A549 treated with AZD2906 at 1 μM for 4 hours (cell line): Measurements from ENCODE around the gene DAP3. TPM values are rescaled to one million over a fixed set of nuclear protein-coding genes. Genes with fewer than 3 reads are reported as not detected.

Experiments used
- total RNA-seq: library from RNA; stranded (reverse); fragments of 200-300 nt; extraction: Qiagen RNA extraction; gene quantifications from 5 replicates; pipeline ENCODE4 v1.2.3, GENCODE V29; 2022

Gene DAP3
- 106 to 133 TPM (median 109 TPM) in 5 replicates for total RNA-seq

GRCh38 chr1:155689081-155689607 is at the start of gene DAP3:
DAP3 (plus strand) TSS chr1:155689091; CDS start chr1:155709780, 20,689 bp downstream.

GRCh38 chr1:155688324-155689080 is 389 bp upstream of the DAP3 start, which contains the start of gene YY1AP1:
YY1AP1 (minus strand) TSS chr1:155688774; CDS start chr1:155680436, 8,338 bp downstream.

Other genes with a start within 250 kb of the DAP3 start
- gene ASH1L, start 126.3 kb upstream of the DAP3 start, total RNA-seq = 8.5 to 11.5 TPM (median 9.8 TPM) in 5 replicates
- 38.5 to 42.4 TPM (median 39.1 TPM) in 5 replicates for gene MSTO1, start 78.9 kb upstream of the DAP3 start, total RNA-seq
- gene YY1AP1, start 317 bp upstream of the DAP3 start, total RNA-seq = 44.1 to 45.5 TPM (median 44.3 TPM) in 5 replicates
- gene GON4L, start 168.1 kb downstream of the DAP3 start, total RNA-seq = 12.2 to 14.4 TPM (median 13.2 TPM) in 5 replicates
- 1.00 to 1.4 TPM (median 1.2 TPM) in 5 replicates for gene SYT11, start 170.5 kb downstream of the DAP3 start, total RNA-seq
- 18.3 to 22.3 TPM (median 20.0 TPM) in 5 replicates for gene RIT1, start 222.3 kb downstream of the DAP3 start, total RNA-seq
- gene KHDC4, start 245.3 kb downstream of the DAP3 start, total RNA-seq = 18.9 to 21.7 TPM (median 19.2 TPM) in 5 replicates